ENCODE measurements around the gene MICAL3.
"Not testable (repeated sequence)": the region's sequence is repeated elsewhere in the genome, so short reads cannot be mapped to it uniquely, and the experiment has no call there.

Gene MICAL3

GRCh38 chr22:18031695-18032454, 7.5 kb upstream of the MICAL3 start:
- DNase-seq (ENCODE audit: low spot score): no peak

- DNase-seq (ENCODE audit: low spot score): no peak
Observed at GRCh38 chr22:18029686-18030267, 5.4 kb upstream of the MICAL3 start.

- DNase-seq (ENCODE audit: low spot score): no peak
Observed at GRCh38 chr22:18028817-18029527, 4.6 kb upstream of the MICAL3 start.

- DNase-seq (ENCODE audit: low spot score): not testable (repeated sequence)
Observed at GRCh38 chr22:18025898-18026297, 1.5 kb upstream of the MICAL3 start.

- DNase-seq (ENCODE audit: low spot score): no peak
Observed at GRCh38 chr22:18024956-18025720, 777 bp upstream of the MICAL3 start.

GRCh38 chr22:18023509-18024275, 669 bp downstream of the MICAL3 start:
- DNase-seq (ENCODE audit: low spot score): no peak

GRCh38 chr22:18022876-18023275, 1.5 kb downstream of the MICAL3 start:
- no peak for DNase-seq (ENCODE audit: low spot score)

- DNase-seq (ENCODE audit: low spot score): no peak
Observed at GRCh38 chr22:18021431-18021830, 2.9 kb downstream of the MICAL3 start.

- DNase-seq (ENCODE audit: low spot score): not testable (repeated sequence)
Observed at GRCh38 chr22:18020743-18021142, 3.6 kb downstream of the MICAL3 start.

- no peak for DNase-seq (ENCODE audit: low spot score)
Observed at GRCh38 chr22:18013947-18014346, 10.4 kb downstream of the MICAL3 start.

GRCh38 chr22:18013436-18013835, 10.9 kb downstream of the MICAL3 start:
- no peak for DNase-seq (ENCODE audit: low spot score)

- DNase-seq (ENCODE audit: low spot score): no peak
Observed at GRCh38 chr22:18012531-18012930, 11.8 kb downstream of the MICAL3 start.

GRCh38 chr22:18010266-18010665, 14.1 kb downstream of the MICAL3 start:
- no peak for DNase-seq (ENCODE audit: low spot score)

GRCh38 chr22:18008136-18008535, 16.2 kb downstream of the MICAL3 start:
- no peak for DNase-seq (ENCODE audit: low spot score)

- DNase-seq (ENCODE audit: low spot score): no peak
Observed at GRCh38 chr22:18005201-18005926, 19.0 kb downstream of the MICAL3 start.

GRCh38 chr22:18001894-18002315, 22.5 kb downstream of the MICAL3 start:
- DNase-seq (ENCODE audit: low spot score): not testable (repeated sequence)

GRCh38 chr22:18001040-18001893, 23.1 kb downstream of the MICAL3 start:
- peak; percentile 69 for DNase-seq (ENCODE audit: low spot score)

- no peak for DNase-seq (ENCODE audit: low spot score)
Observed at GRCh38 chr22:18000441-18001039, 23.8 kb downstream of the MICAL3 start.

- no peak for DNase-seq (ENCODE audit: low spot score)
Observed at GRCh38 chr22:17999851-18000250, 24.5 kb downstream of the MICAL3 start.
